H1 (cell line): Measurements from ENCODE around the gene VWA7. TPM values are rescaled to one million over a fixed set of nuclear protein-coding genes. Genes with fewer than 3 reads are reported as not detected.
"Not testable (repeated sequence)": the region's sequence is repeated elsewhere in the genome, so short reads cannot be mapped to it uniquely, and the experiment has no call there.

Source experiments
- CTCF ChIA-PET: fragments of 300-600 bp; sonication (Branson Sonifier 250); formaldehyde crosslinking; loops from one replicate; lab custom pipeline; 2021; ENCODE audit not compliant: partially characterized antibody; lab: Charles Lee
- POLR2A ChIA-PET: fragments of 300-600 bp; sonication (Branson Sonifier 250); formaldehyde crosslinking; loops from one replicate; lab custom pipeline; 2021; ENCODE audit warnings: inconsistent platforms; ENCODE audit not compliant: partially characterized antibody; lab: Charles Lee
- DNase-seq, 2 experiments: peaks; one replicate each; pipeline versions ENCODE4 v3.0.0 to v3.0.0-alpha.2; 2010 to 2022; ENCODE audit warnings: low spot score in 2 of 2, low read depth in 1 of 2, mixed read lengths in 1 of 2
- FAIRE-seq: peaks from 2 replicates; lab custom pipeline; 2011; peaks lifted over from hg19 to GRCh38; lab: Jason Lieb, UNC
- H2AFZ ChIP-seq: 2 replicates; pipeline ENCODE4 v1.8.1; 2012; ENCODE audit warnings: low read length, inconsistent platforms
- H2AK5ac ChIP-seq: 2 replicates; pipeline ENCODE4 v1.6.1; 2013; ENCODE audit warnings: low read depth, low read length
- H2BK120ac ChIP-seq: replicated peaks from 2 replicates; pipeline ENCODE3; 2013; ENCODE audit warnings: low read depth, low read length, inconsistent platforms
- H2BK12ac ChIP-seq: 2 replicates; pipeline ENCODE4 v1.6.1; 2013; ENCODE audit warnings: low read depth, low read length
- H2BK15ac ChIP-seq: 2 replicates; pipeline ENCODE4 v1.6.1; 2013; ENCODE audit warnings: low read length
- H2BK20ac ChIP-seq: 2 replicates; pipeline ENCODE4 v1.6.1; 2013; ENCODE audit warnings: low read length
- H2BK5ac ChIP-seq: 2 replicates; pipeline ENCODE4 v1.6.1; 2013; ENCODE audit warnings: low read depth, low read length
- H3K14ac ChIP-seq: 2 replicates; pipeline ENCODE4 v1.6.1; 2013; ENCODE audit warnings: inconsistent platforms; ENCODE audit not compliant: insufficient read length
- H3K18ac ChIP-seq: 2 replicates; pipeline ENCODE4 v1.6.1; 2013; ENCODE audit warnings: low read length; ENCODE audit errors: extremely low read depth
- H3K23ac ChIP-seq: 2 replicates; pipeline ENCODE4 v1.6.1; 2013; ENCODE audit warnings: inconsistent platforms; ENCODE audit not compliant: insufficient read length
- H3K23me2 ChIP-seq: 2 replicates; pipeline ENCODE4 v1.6.1; 2013; ENCODE audit warnings: low read depth, low read length
- H3K27ac ChIP-seq: 2 replicates; pipeline ENCODE4 v1.6.1; 2011; ENCODE audit warnings: low read depth, low read length, inconsistent platforms
- H3K27me3 ChIP-seq, 4 experiments: replicated peaks in 1 of 4; 1 replicate in 1 of 4; 2 replicates in 3 of 4; pipeline versions ENCODE4 v1.6.1 to v1.8.1; 2011 to 2013; ENCODE audit warnings: low read length in 3 of 4, mild to moderate bottlenecking in 3 of 4, inconsistent platforms in 2 of 4, mixed read lengths in 2 of 4, moderate library complexity in 1 of 4; ENCODE audit not compliant: control insufficient read depth in 3 of 4, insufficient read depth in 3 of 4; ENCODE audit errors: extremely low read depth in 1 of 4
- H3K36me3 ChIP-seq, 4 experiments: 2 replicates each; pipeline versions ENCODE4 v1.6.1 to v1.8.1; 2011 to 2013; ENCODE audit warnings: mild to moderate bottlenecking in 4 of 4, low read length in 3 of 4, moderate library complexity in 2 of 4, control low read depth in 1 of 4, inconsistent platforms in 1 of 4; ENCODE audit not compliant: insufficient read depth in 4 of 4, control insufficient read depth in 2 of 4
- H3K4ac ChIP-seq: replicated peaks from 2 replicates; pipeline ENCODE3; 2013; ENCODE audit warnings: low read length, low read depth, mixed read lengths, inconsistent platforms; ENCODE audit not compliant: insufficient read length
- H3K4me1 ChIP-seq, 4 experiments: replicated peaks in 1 of 4; 1 replicate in 1 of 4; 2 replicates in 3 of 4; pipeline versions ENCODE4 v1.6.1 to v1.8.1; 2011 to 2013; ENCODE audit warnings: low read length in 3 of 4, inconsistent platforms in 2 of 4, mixed read lengths in 1 of 4; ENCODE audit not compliant: insufficient read depth in 4 of 4, control insufficient read depth in 3 of 4
- H3K4me2 ChIP-seq, 2 experiments: 2 replicates each; pipeline versions ENCODE4 v1.6.1 to v1.8.1; 2011 to 2013; ENCODE audit warnings: low read depth in 2 of 2, low read length in 2 of 2, control low read depth in 1 of 2, inconsistent platforms in 1 of 2, mild to moderate bottlenecking in 1 of 2; ENCODE audit not compliant: insufficient read depth in 1 of 2
- H3K4me3 ChIP-seq, 4 experiments: fragments of 200-600, 300-600 bp in 1 of 4; sonication (generic), shearing (Covaris generic), sonication (Bioruptor Twin) in 1 of 4; 2 replicates each; pipeline versions ENCODE4 v1.5.1 to v1.8.1; 2011 to 2016; ENCODE audit warnings: low read length in 4 of 4, low read depth in 3 of 4, control low read depth in 2 of 4, inconsistent platforms in 2 of 4, mild to moderate bottlenecking in 2 of 4, mixed read lengths in 1 of 4, moderate library complexity in 1 of 4; ENCODE audit not compliant: insufficient read depth in 2 of 4; ENCODE audit errors: extremely low read depth in 1 of 4
- H3K56ac ChIP-seq: replicated peaks from 2 replicates; pipeline ENCODE3; 2013; ENCODE audit warnings: low read depth, mild to moderate bottlenecking, mixed read lengths, low read length, inconsistent platforms; ENCODE audit not compliant: insufficient read length
- H3K79me1 ChIP-seq: 2 replicates; pipeline ENCODE4 v1.6.1; 2013; ENCODE audit warnings: low read depth, low read length, control low read depth
- H3K79me2 ChIP-seq, 2 experiments: 2 replicates each; pipeline versions ENCODE4 v1.6.1 to v1.8.1; 2012 to 2013; ENCODE audit warnings: low read length in 2 of 2, mild to moderate bottlenecking in 2 of 2, inconsistent platforms in 1 of 2; ENCODE audit not compliant: insufficient read depth in 2 of 2, control insufficient read depth in 1 of 2
- H3K9ac ChIP-seq, 4 experiments: replicated peaks in 1 of 4; 1 replicate in 1 of 4; 2 replicates in 3 of 4; pipeline versions ENCODE4 v1.6.1 to v1.8.1; 2011 to 2013; ENCODE audit warnings: low read depth in 3 of 4, low read length in 3 of 4, control low read depth in 2 of 4, mild to moderate bottlenecking in 2 of 4, moderate library complexity in 2 of 4, inconsistent platforms in 1 of 4; ENCODE audit errors: extremely low read depth in 1 of 4
- H3K9me3 ChIP-seq, 2 experiments: 2 replicates each; pipeline versions ENCODE4 v1.6.1 to v1.8.1; 2012 to 2013; ENCODE audit warnings: mild to moderate bottlenecking in 2 of 2, moderate library complexity in 2 of 2, control low read depth in 1 of 2, inconsistent platforms in 1 of 2, low read depth in 1 of 2, low read length in 1 of 2, mixed read lengths in 1 of 2; ENCODE audit not compliant: insufficient read depth in 2 of 2
- H4K20me1 ChIP-seq, 2 experiments: replicated peaks in 1 of 2; 2 replicates each; pipeline versions ENCODE3 to v1.8.1; 2011 to 2013; ENCODE audit warnings: inconsistent platforms in 2 of 2, low read length in 2 of 2, mild to moderate bottlenecking in 1 of 2; ENCODE audit not compliant: insufficient read depth in 2 of 2, control insufficient read depth in 1 of 2
- H4K5ac ChIP-seq: 2 replicates; pipeline ENCODE4 v1.6.1; 2013; ENCODE audit warnings: low read length, low read depth, mixed read lengths, inconsistent platforms; ENCODE audit not compliant: insufficient read length
- H4K8ac ChIP-seq: 2 replicates; pipeline ENCODE4 v1.8.0; 2013; ENCODE audit warnings: mild to moderate bottlenecking, moderate library complexity, low read length, inconsistent platforms; ENCODE audit not compliant: insufficient read depth; ENCODE audit errors: extremely low read depth
- H4K91ac ChIP-seq: replicated peaks from 2 replicates; pipeline ENCODE3; 2013; ENCODE audit warnings: low read length, mixed read lengths, inconsistent platforms; ENCODE audit not compliant: insufficient read length
- WGBS, 2 experiments: shearing (Covaris generic) in 1 of 2; methylation state at CpG; one replicate each; pipeline versions ENCODE4 v1.1.6 to v1.1.7; 2013 to 2015; ENCODE audit warnings: low lambda C conversion rate in 2 of 2, mixed read lengths in 2 of 2, inconsistent platforms in 1 of 2, low coverage in 1 of 2, missing lambda C conversion rate in 1 of 2; ENCODE audit not compliant: insufficient replicate concordance in 2 of 2, insufficient coverage in 1 of 2, insufficient read length in 1 of 2; ENCODE audit errors: extremely low coverage in 1 of 2, missing lambda C conversion rate in 1 of 2; 5-methylcytosine and 5-hydroxymethylcytosine counted together
- polyA plus RNA-seq, 7 experiments: library from polyadenylated mRNA; depleted of rRNA in 3 of 7; stranded (reverse) in 5 of 7; unstranded in 2 of 7; fragments of >200 nt in 5 of 7; fragments of 200-250 nt in 2 of 7; gene quantifications; 1 replicate in 5 of 7; 2 replicates in 1 of 7; 4 replicates in 1 of 7; pipeline versions ENCODE4 v1.2.1 to v1.2.3, GENCODE V29; 2011 to 2013; ENCODE audit warnings: missing spikeins in 2 of 7, mixed read lengths in 2 of 7
- total RNA-seq: library from RNA; stranded (reverse); fragmentation: NEBNext Ultra II Directional; extraction: Animal tissue kit (Norgen Biotek cat#: 25700); gene quantifications from 2 replicates; pipeline ENCODE4 v1.2.1, GENCODE V29; 2021

Gene VWA7
- total and polyA plus RNA-seq, 2 of the 8 experiments (the other 6 are each of a cell fraction or from before 2014, with no cell fraction given), result 0.82 to 2.1 TPM

GRCh38 chr6:31808599-31808998 lies 31.5 kb upstream of the VWA7 start:
- H4K5ac ChIP-seq, H3K23me2 ChIP-seq, H2BK20ac ChIP-seq, H4K8ac ChIP-seq, H4K20me1 ChIP-seq, H3K56ac ChIP-seq, H3K9ac ChIP-seq, H3K4me1 ChIP-seq, H3K9me3 ChIP-seq, H3K4ac ChIP-seq, H3K18ac ChIP-seq, DNase-seq, H3K27me3 ChIP-seq, H2BK5ac ChIP-seq, H3K4me2 ChIP-seq, H4K91ac ChIP-seq, H3K4me3 ChIP-seq, FAIRE-seq, H2BK15ac ChIP-seq, H3K79me1 ChIP-seq, H3K23ac ChIP-seq, H2AFZ ChIP-seq, H2AK5ac ChIP-seq, H2BK12ac ChIP-seq, H3K36me3 ChIP-seq, H3K27ac ChIP-seq, H2BK120ac ChIP-seq, H3K14ac ChIP-seq: not testable (repeated sequence)
- POLR2A ChIA-PET, result interaction anchor here (0.7 to 3.7 kb wide), 4 partner anchors 11 to 127 kb away, joined by 3 to 25 read pairs (median 4); no protein-coding TSS in a partner anchor
- CTCF ChIA-PET, result interaction anchor here (0.6 to 3.9 kb wide), 5 partner anchors 15 to 1791 kb away, joined by 3 to 21 read pairs (median 7); partner anchors contain the start of gene DDAH2
- 95% methylated on average over 10 of the region's 10 CpGs; no CpG with 5 or more reads in 1 of the 2 experiments for WGBS, 2 experiments
- H3K79me2 ChIP-seq, result peaks cover 5 to 18% of the 10 kb centered on the region in 2 experiments; a peak in 2 of 4 replicates
